Measurements from ENCODE around the gene RNU4-1. TPM values are rescaled to one million over a fixed set of nuclear protein-coding genes. Genes with fewer than 3 reads are reported as not detected.
"Not testable (repeated sequence)": the region's sequence is repeated elsewhere in the genome, so short reads cannot be mapped to it uniquely, and the experiment has no call there.

Gene RNU4-1
- total RNA-seq, result 1,000 to 10,000 TPM in 2 of 3 donors, 100 to 1,000 TPM in 1; 980 to 2,356 (median 1,498) TPM

- Mint-ChIP-seq H3K9me3 (no peaks in the 10 kb centered on the region), H3K4me1 (ENCODE audit: low read depth) (peaks cover 7% of the 10 kb centered on the region), H3K36me3 (ENCODE audit: insufficient read depth) (no peaks in the 10 kb centered on the region), H3K27me3 (ENCODE audit: low read depth) (no peaks in the 10 kb centered on the region), H3K4me3 (no peak within 1 kb of the TSS)
- peak; percentile 55 to 57 for ATAC-seq
- peak; percentile 66 for DNase-seq
These were observed at the start of gene RNU4-1 for GRCh38 chr12:120292661-120293531. Gene RNU4-1, minus strand, starts transcription at chr12:120293237.

- H3K27me3 Mint-ChIP-seq (ENCODE audit: low read depth), result peaks cover 9% of the 10 kb centered on the region
- no peaks in the 10 kb centered on the region for H3K4me1 Mint-ChIP-seq (ENCODE audit: low read depth)
- DNase-seq, result no peak
- no peak overlapping the region for H3K4me3 Mint-ChIP-seq
- no peaks in the 10 kb centered on the region for H3K36me3 Mint-ChIP-seq (ENCODE audit: insufficient read depth)
- peaks cover 12% of the 10 kb centered on the region for H3K9me3 Mint-ChIP-seq
- no peak for ATAC-seq
These were observed 49.4 kb upstream of the RNU4-1 start for GRCh38 chr12:120342175-120343038.

- Mint-ChIP-seq H3K4me3 (no peak overlapping the region), H3K9me3 (peaks cover 19% of the 10 kb centered on the region), H3K27me3 (ENCODE audit: low read depth) (peaks cover 9% of the 10 kb centered on the region), H3K4me1 (ENCODE audit: low read depth) (no peaks in the 10 kb centered on the region), H3K36me3 (ENCODE audit: insufficient read depth) (no peaks in the 10 kb centered on the region)
- ATAC-seq (no peak), DNase-seq (no peak)
These were observed 46.2 kb upstream of the RNU4-1 start for GRCh38 chr12:120339256-120339655.

GRCh38 chr12:120337730-120338129 is 44.7 kb upstream of the RNU4-1 start:
- peaks cover 19% of the 10 kb centered on the region for H3K9me3 Mint-ChIP-seq
- no peak overlapping the region for H3K4me3 Mint-ChIP-seq
- no peak for ATAC-seq
- no peaks in the 10 kb centered on the region for H3K4me1 Mint-ChIP-seq (ENCODE audit: low read depth)
- H3K27me3 Mint-ChIP-seq (ENCODE audit: low read depth), result peaks cover 9% of the 10 kb centered on the region
- no peak for DNase-seq
- H3K36me3 Mint-ChIP-seq (ENCODE audit: insufficient read depth), result no peaks in the 10 kb centered on the region

- H3K36me3 Mint-ChIP-seq (ENCODE audit: insufficient read depth); ATAC-seq; H3K4me1 Mint-ChIP-seq (ENCODE audit: low read depth); DNase-seq; H3K4me3 Mint-ChIP-seq: not testable (repeated sequence)
- H3K27me3 Mint-ChIP-seq (ENCODE audit: low read depth), result peaks cover 11% of the 10 kb centered on the region
- peaks cover 19% of the 10 kb centered on the region for H3K9me3 Mint-ChIP-seq
These were observed 43.4 kb upstream of the RNU4-1 start for GRCh38 chr12:120336392-120336791.

GRCh38 chr12:120335447-120335846 is 42.4 kb upstream of the RNU4-1 start:
- H3K36me3 Mint-ChIP-seq (ENCODE audit: insufficient read depth); ATAC-seq; H3K4me1 Mint-ChIP-seq (ENCODE audit: low read depth); H3K4me3 Mint-ChIP-seq; DNase-seq; H3K27me3 Mint-ChIP-seq (ENCODE audit: low read depth): not testable (repeated sequence)
- H3K9me3 Mint-ChIP-seq, result peaks cover 19% of the 10 kb centered on the region

- DNase-seq, result no peak
- no peaks in the 10 kb centered on the region for H3K4me1 Mint-ChIP-seq (ENCODE audit: low read depth)
These were observed 39.5 kb upstream of the RNU4-1 start for GRCh38 chr12:120332523-120332922.

GRCh38 chr12:120332041-120332440 is 39.0 kb upstream of the RNU4-1 start:
- ATAC-seq (no peak), DNase-seq (no peak)
- Mint-ChIP-seq H3K4me3 (no peak overlapping the region), H3K9me3 (peaks cover 5% of the 10 kb centered on the region), H3K36me3 (ENCODE audit: insufficient read depth) (no peaks in the 10 kb centered on the region), H3K4me1 (ENCODE audit: low read depth) (no peaks in the 10 kb centered on the region), H3K27me3 (ENCODE audit: low read depth) (peaks cover 2% of the 10 kb centered on the region)

More at GRCh38 chr12:120332523-120332922, 39.5 kb upstream of the RNU4-1 start:
- Mint-ChIP-seq H3K9me3 (peaks cover 8% of the 10 kb centered on the region), H3K4me3 (no peak overlapping the region), H3K27me3 (ENCODE audit: low read depth) (peaks cover 2% of the 10 kb centered on the region), H3K36me3 (ENCODE audit: insufficient read depth) (no peaks in the 10 kb centered on the region)
- no peak for ATAC-seq

GRCh38 chr12:120331390-120331789 is 38.4 kb upstream of the RNU4-1 start:
- ATAC-seq (no peak), DNase-seq (no peak)
- H3K27me3 Mint-ChIP-seq (ENCODE audit: low read depth), result peaks cover 2% of the 10 kb centered on the region
- H3K4me3 Mint-ChIP-seq, result no peak overlapping the region
- peaks cover 5% of the 10 kb centered on the region for H3K9me3 Mint-ChIP-seq
- H3K4me1 Mint-ChIP-seq (ENCODE audit: low read depth), result no peaks in the 10 kb centered on the region
- H3K36me3 Mint-ChIP-seq (ENCODE audit: insufficient read depth), result no peaks in the 10 kb centered on the region

GRCh38 chr12:120328228-120328627 is 35.2 kb upstream of the RNU4-1 start:
- Mint-ChIP-seq H3K9me3 (no peaks in the 10 kb centered on the region), H3K4me1 (ENCODE audit: low read depth) (peaks cover 4% of the 10 kb centered on the region), H3K4me3 (no peak overlapping the region), H3K27me3 (ENCODE audit: low read depth) (peaks cover 2% of the 10 kb centered on the region), H3K36me3 (ENCODE audit: insufficient read depth) (no peaks in the 10 kb centered on the region)
- ATAC-seq (no peak), DNase-seq (no peak)

- H3K4me1 Mint-ChIP-seq (ENCODE audit: low read depth), result peaks cover 4% of the 10 kb centered on the region
- H3K36me3 Mint-ChIP-seq (ENCODE audit: insufficient read depth), result no peaks in the 10 kb centered on the region
- DNase-seq (no peak), ATAC-seq (no peak)
- H3K4me3 Mint-ChIP-seq, result no peak within 1 kb of the TSS
- H3K27me3 Mint-ChIP-seq (ENCODE audit: low read depth), result peaks cover 2% of the 10 kb centered on the region
- H3K9me3 Mint-ChIP-seq, result no peaks in the 10 kb centered on the region
These were observed 34.6 kb upstream of the RNU4-1 start, which contains the start of gene PLA2G1B for GRCh38 chr12:120327593-120327992. Gene PLA2G1B, minus strand, starts transcription at chr12:120327779. Its CDS starts 26 bp downstream, at chr12:120327753.

- H3K4me1 Mint-ChIP-seq (ENCODE audit: low read depth), result peaks cover 4% of the 10 kb centered on the region
- no peaks in the 10 kb centered on the region for H3K27me3 Mint-ChIP-seq (ENCODE audit: low read depth)
- no peaks in the 10 kb centered on the region for H3K36me3 Mint-ChIP-seq (ENCODE audit: insufficient read depth)
- no peak for DNase-seq
- H3K4me3 Mint-ChIP-seq, result no peak overlapping the region
- ATAC-seq, result no peak
- H3K9me3 Mint-ChIP-seq, result no peaks in the 10 kb centered on the region
These were observed 31.9 kb upstream of the RNU4-1 start for GRCh38 chr12:120324841-120325417.

- Mint-ChIP-seq H3K9me3 (no peaks in the 10 kb centered on the region), H3K36me3 (ENCODE audit: insufficient read depth) (no peaks in the 10 kb centered on the region), H3K4me3 (no peak overlapping the region), H3K27me3 (ENCODE audit: low read depth) (no peaks in the 10 kb centered on the region), H3K4me1 (ENCODE audit: low read depth) (peaks cover 4% of the 10 kb centered on the region)
- DNase-seq (no peak), ATAC-seq (no peak)
These were observed 30.7 kb upstream of the RNU4-1 start for GRCh38 chr12:120323772-120324171.
